Gastrocnemius medialis (tissue), 4 donors: Measurements from ENCODE around the gene ZNHIT1. TPM values are rescaled to one million over a fixed set of nuclear protein-coding genes. Genes with fewer than 3 reads are reported as not detected.

Source experiments
- ATAC-seq, 2 donors: fragments of 150-250 bp; one replicate each; pipeline ENCODE4 v1.9.1; 2016
- DNase-seq, 2 donors: peaks; one replicate each; pipeline ENCODE4 v3.0.0-alpha.2; 2019
- H3K27ac ChIP-seq, 4 donors: fragments of 200-600 bp; sonication (generic); 1 replicate in 1 of 4; 2 replicates in 3 of 4; pipeline ENCODE4 v1.5.1; 2016 to 2018; ENCODE audit warnings: mild to moderate bottlenecking in 2 of 4, moderate library complexity in 1 of 4
- H3K27me3 ChIP-seq, 3 donors: fragments of 200-600 bp; sonication (generic) in 2 of 3; 1 replicate in 1 of 3; 2 replicates in 2 of 3; pipeline versions ENCODE4 v1.5.1 to v1.6.0; 2016 to 2019; ENCODE audit warnings: mild to moderate bottlenecking in 1 of 3, moderate library complexity in 1 of 3
- H3K36me3 ChIP-seq, 2 donors: fragments of 200-600 bp; sonication (generic) in 1 of 2; one replicate each; pipeline ENCODE4 v1.5.1; 2017 to 2018
- H3K4me1 ChIP-seq, 2 donors: fragments of 200-600 bp; sonication (generic) in 1 of 2; one replicate each; pipeline ENCODE4 v1.5.1; 2016 to 2017; ENCODE audit warnings: mild to moderate bottlenecking in 2 of 2
- H3K4me3 ChIP-seq, 4 donors: fragments of 200-600 bp; sonication (generic) in 3 of 4; 1 replicate in 1 of 4; 2 replicates in 3 of 4; pipeline ENCODE4 v1.5.1; 2016 to 2019; ENCODE audit warnings: mild to moderate bottlenecking in 2 of 4
- H3K9me3 ChIP-seq, 3 donors: fragments of 200-600 bp; sonication (generic) in 2 of 3; 1 replicate in 1 of 3; 2 replicates in 2 of 3; pipeline ENCODE4 v1.5.1; 2016 to 2019
- POLR2A ChIP-seq, 2 donors: fragments of 450-650 bp; IDR thresholded peaks; one replicate each; pipeline ENCODE4 v1.6.1; 2017; ENCODE audit warnings: antibody characterized with exemption in 2 of 2, mild to moderate bottlenecking in 2 of 2, moderate library complexity in 2 of 2
- in situ Hi-C, 4 donors: fragments of 200-750 bp; cut with MboI; loops; one replicate each; pipeline versions ENCODE4 v1.15.0 to v1.8.0; 2017; ENCODE audit warnings: low sequenced_read_pairs in 4 of 4
- intact Hi-C: fragments of 100-400 bp; cut with DNase I; formaldehyde crosslinking; loops from one replicate; pipeline ENCODE4 v1.15.1; 2023; ENCODE audit warnings: low total_unique reads
- total RNA-seq, 4 donors: library from RNA; depleted of rRNA; stranded (reverse); fragments of >200 nt; gene quantifications; one replicate each; pipeline versions ENCODE4 v1.1.0 to v1.2.3, GENCODE V29; 2016
- TF ChIP-seq, protein P1 (sequence below), 5 experiments: fragments of 450-650 bp in 3 of 5; fragments of 200-600 bp in 2 of 5; sonication (generic) in 2 of 5; IDR thresholded peaks in 4 of 5; conservative IDR thresholded peaks in 1 of 5; 1 replicate in 4 of 5; 2 replicates in 1 of 5; pipeline ENCODE4 v1.5.1; 2016 to 2019; ENCODE audit warnings: antibody characterized with exemption in 5 of 5, mild to moderate bottlenecking in 3 of 5, moderate library complexity in 3 of 5

ZNHIT1 gene
- total RNA-seq, 4 donors from 2014 or later = 66.7 to 83.9 (median 71.9) TPM

DNA sequence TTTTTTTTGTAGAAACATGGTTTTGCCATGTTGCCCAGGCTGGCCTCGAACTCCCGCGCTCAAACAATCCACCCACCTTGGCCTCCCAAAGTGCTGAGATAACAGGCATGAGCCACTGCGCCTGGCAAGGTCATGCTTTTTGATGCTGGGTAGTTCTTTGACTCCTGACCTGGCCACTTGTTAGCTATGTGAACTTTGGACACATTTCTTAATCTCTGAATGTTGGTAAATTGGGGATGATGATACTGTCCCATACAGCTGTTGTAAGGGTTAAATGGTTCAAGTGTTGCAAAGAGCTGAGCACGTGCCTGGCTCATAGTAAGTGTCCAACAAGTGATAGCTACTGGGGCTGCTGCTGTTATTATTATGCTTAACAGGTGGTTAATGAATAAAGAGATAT, 2.3 kb downstream of the ZNHIT1 start:
- in situ Hi-C loops (no loop called here), intact Hi-C loops (no loop called here)
- TF ChIP-seq, protein P1, sequence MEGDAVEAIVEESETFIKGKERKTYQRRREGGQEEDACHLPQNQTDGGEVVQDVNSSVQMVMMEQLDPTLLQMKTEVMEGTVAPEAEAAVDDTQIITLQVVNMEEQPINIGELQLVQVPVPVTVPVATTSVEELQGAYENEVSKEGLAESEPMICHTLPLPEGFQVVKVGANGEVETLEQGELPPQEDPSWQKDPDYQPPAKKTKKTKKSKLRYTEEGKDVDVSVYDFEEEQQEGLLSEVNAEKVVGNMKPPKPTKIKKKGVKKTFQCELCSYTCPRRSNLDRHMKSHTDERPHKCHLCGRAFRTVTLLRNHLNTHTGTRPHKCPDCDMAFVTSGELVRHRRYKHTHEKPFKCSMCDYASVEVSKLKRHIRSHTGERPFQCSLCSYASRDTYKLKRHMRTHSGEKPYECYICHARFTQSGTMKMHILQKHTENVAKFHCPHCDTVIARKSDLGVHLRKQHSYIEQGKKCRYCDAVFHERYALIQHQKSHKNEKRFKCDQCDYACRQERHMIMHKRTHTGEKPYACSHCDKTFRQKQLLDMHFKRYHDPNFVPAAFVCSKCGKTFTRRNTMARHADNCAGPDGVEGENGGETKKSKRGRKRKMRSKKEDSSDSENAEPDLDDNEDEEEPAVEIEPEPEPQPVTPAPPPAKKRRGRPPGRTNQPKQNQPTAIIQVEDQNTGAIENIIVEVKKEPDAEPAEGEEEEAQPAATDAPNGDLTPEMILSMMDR (IDR thresholded peaks at IDR 0.05 in 4 of 5, conservative IDR thresholded peaks at IDR 0.05 in 1 of 5) = no peak
- no peak for TF ChIP-seq POLR2A (IDR thresholded peaks at IDR 0.05)
- Histone ChIP-seq H3K27ac (no peak overlapping the region), H3K27me3 (no peaks in the 10 kb centered on the region), H3K9me3 (no peaks in the 10 kb centered on the region), H3K4me1 (peaks cover 23 to 32% of the 10 kb centered on the region in 2 donors), H3K36me3 (peaks cover 0 to 37% of the 10 kb centered on the region in 2 donors), H3K4me3 (no peak overlapping the region)
- ATAC-seq (no peak), DNase-seq (no peak)

DNA sequence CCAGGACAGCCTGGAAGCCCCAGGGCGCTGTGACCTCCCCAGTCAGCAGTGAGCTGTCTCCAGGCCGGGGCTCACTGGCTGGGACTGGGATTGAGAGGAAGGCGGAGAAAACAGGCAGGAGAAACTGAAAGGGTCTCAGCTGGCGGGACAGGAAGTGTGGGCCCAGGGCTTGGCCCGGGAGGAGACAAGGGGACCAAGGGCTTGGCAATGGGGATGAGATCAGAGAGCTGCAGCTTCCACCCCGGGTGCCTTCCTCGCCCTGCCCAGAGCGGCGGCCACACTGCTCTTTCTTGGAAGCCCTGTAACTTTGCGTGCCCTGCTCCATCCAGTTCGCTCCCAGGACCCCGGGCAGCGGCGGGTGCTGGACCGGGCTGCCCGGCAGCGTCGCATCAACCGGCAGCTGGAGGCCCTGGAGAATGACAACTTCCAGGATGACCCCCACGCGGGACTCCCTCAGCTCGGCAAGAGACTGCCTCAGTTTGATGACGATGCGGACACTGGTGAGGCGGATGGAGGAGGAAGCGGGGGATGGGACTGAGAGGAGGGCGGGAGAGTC, 4.4 kb downstream of the ZNHIT1 start:
- H3K4me1 ChIP-seq = peaks cover 15 to 23% of the 10 kb centered on the region in 2 donors
- in situ Hi-C loops = no loop called here

GRCh38 chr7:101223528-101223927, 5.6 kb downstream of the ZNHIT1 start:
- no peak for DNase-seq
- H3K27me3 ChIP-seq = no peaks in the 10 kb centered on the region
- TF ChIP-seq POLR2A (IDR thresholded peaks at IDR 0.05) = no peak
- TF ChIP-seq, protein P1 (IDR thresholded peaks at IDR 0.05 in 4 of 5, conservative IDR thresholded peaks at IDR 0.05 in 1 of 5) = no peak
- peaks cover 0 to 46% of the 10 kb centered on the region in 2 donors for H3K36me3 ChIP-seq
- H3K27ac ChIP-seq = no peak overlapping the region
- no peak for ATAC-seq
- intact Hi-C loops (no loop called here), in situ Hi-C loops (no loop called here)
- peaks cover 13 to 20% of the 10 kb centered on the region in 2 donors for H3K4me1 ChIP-seq
- no peak overlapping the region for H3K4me3 ChIP-seq
- no peaks in the 10 kb centered on the region for H3K9me3 ChIP-seq

More for the DNA sequence above, 4.4 kb downstream of the ZNHIT1 start:
- TF ChIP-seq, protein P1 (IDR thresholded peaks at IDR 0.05 in 4 of 5, conservative IDR thresholded peaks at IDR 0.05 in 1 of 5) = no peak
- TF ChIP-seq POLR2A (IDR thresholded peaks at IDR 0.05) = no peak
- ATAC-seq (no peak), DNase-seq (no peak)
- Histone ChIP-seq H3K36me3 (peaks cover 0 to 46% of the 10 kb centered on the region in 2 donors), H3K27me3 (no peaks in the 10 kb centered on the region), H3K27ac (no peak overlapping the region), H3K9me3 (no peaks in the 10 kb centered on the region), H3K4me3 (no peak overlapping the region)
- intact Hi-C loops = no loop called here

GRCh38 chr7:101225650-101226049, 7.7 kb downstream of the ZNHIT1 start:
- TF ChIP-seq POLR2A (IDR thresholded peaks at IDR 0.05) = no peak
- TF ChIP-seq, protein P1 (IDR thresholded peaks at IDR 0.05 in 4 of 5, conservative IDR thresholded peaks at IDR 0.05 in 1 of 5) = no peak
- in situ Hi-C loops (no loop called here), intact Hi-C loops (no loop called here)
- Histone ChIP-seq H3K4me1 (no peaks in the 10 kb centered on the region), H3K9me3 (no peaks in the 10 kb centered on the region), H3K27ac (no peak overlapping the region), H3K4me3 (no peak overlapping the region), H3K36me3 (peaks cover 0 to 54% of the 10 kb centered on the region in 2 donors), H3K27me3 (no peaks in the 10 kb centered on the region)
- ATAC-seq = no peak
- DNase-seq = no peak

- H3K9me3 ChIP-seq = no peaks in the 10 kb centered on the region
- TF ChIP-seq, protein P1 (IDR thresholded peaks at IDR 0.05 in 4 of 5, conservative IDR thresholded peaks at IDR 0.05 in 1 of 5) = no peak
- no peak for TF ChIP-seq POLR2A (IDR thresholded peaks at IDR 0.05)
- no peak for ATAC-seq
- no peak overlapping the region for H3K27ac ChIP-seq
- no peak for DNase-seq
- H3K36me3 ChIP-seq = peaks cover 0 to 54% of the 10 kb centered on the region in 2 donors
- H3K27me3 ChIP-seq = no peaks in the 10 kb centered on the region
- in situ Hi-C loops (no loop called here), intact Hi-C loops (no loop called here)
- no peak overlapping the region for H3K4me3 ChIP-seq
- H3K4me1 ChIP-seq = peaks cover 0 to under 1% of the 10 kb centered on the region in 2 donors
Observed at GRCh38 chr7:101226721-101227120, 8.8 kb downstream of the ZNHIT1 start.
